ENCODE results near the gene FCN1.

DNA sequence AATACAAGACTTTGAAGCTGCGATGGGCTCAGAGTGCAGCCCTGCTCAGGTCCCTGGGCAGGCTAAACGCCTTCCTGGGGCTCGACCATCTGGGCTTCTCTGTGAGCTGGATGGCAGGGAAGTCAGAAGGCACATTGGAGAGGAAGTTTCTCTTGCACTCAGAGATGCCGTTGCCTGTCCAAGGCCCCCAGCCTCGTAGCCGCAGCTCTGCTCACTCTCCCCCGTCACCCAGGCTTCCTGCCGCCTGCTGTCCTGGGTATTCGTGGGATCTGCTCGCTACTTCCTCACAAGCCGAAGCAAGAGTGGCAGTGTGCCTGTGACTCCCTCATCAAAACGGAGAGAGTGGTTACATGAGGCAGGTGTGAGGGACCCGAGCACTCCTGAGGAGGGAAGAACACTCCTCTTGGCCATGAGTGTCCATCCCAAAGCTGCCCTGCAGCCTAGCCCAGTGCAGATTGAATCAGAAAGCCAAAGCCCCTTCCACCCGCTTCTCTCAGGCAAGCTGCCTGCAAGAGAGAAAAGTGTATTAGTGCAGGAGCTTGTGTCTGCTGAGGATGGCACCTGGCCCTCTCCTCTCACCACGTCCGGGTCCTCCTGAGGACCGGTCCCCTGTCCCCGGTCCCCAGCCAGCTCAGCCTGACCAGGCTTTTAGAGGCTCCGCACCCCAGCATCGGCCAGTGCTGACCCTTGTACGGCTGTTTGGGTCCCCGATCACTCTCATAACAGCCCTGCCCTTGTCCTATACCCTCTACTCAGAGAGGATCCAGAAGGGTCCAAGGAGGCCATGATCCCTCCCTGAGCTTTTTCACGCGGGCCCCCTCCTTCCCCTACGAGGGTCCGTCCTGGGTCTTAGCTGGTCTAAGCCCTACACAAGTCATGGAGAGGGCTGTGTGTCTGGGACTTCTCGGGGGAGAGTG lies 29.8 kb downstream of the FCN1 start:
- TF ChIP-seq, protein P1, sequence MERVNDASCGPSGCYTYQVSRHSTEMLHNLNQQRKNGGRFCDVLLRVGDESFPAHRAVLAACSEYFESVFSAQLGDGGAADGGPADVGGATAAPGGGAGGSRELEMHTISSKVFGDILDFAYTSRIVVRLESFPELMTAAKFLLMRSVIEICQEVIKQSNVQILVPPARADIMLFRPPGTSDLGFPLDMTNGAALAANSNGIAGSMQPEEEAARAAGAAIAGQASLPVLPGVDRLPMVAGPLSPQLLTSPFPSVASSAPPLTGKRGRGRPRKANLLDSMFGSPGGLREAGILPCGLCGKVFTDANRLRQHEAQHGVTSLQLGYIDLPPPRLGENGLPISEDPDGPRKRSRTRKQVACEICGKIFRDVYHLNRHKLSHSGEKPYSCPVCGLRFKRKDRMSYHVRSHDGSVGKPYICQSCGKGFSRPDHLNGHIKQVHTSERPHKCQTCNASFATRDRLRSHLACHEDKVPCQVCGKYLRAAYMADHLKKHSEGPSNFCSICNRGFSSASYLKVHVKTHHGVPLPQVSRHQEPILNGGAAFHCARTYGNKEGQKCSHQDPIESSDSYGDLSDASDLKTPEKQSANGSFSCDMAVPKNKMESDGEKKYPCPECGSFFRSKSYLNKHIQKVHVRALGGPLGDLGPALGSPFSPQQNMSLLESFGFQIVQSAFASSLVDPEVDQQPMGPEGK (CRISPR knock-in tag; IDR thresholded peaks at IDR 0.05; ENCODE audit: borderline replicate concordance): no peak
- TF ChIP-seq ESRRG (CRISPR knock-in tag; IDR thresholded peaks at IDR 0.05) (no peak), SNAI2 (CRISPR knock-in tag; IDR thresholded peaks at IDR 0.05) (no peak), ARNTL (CRISPR knock-in tag; IDR thresholded peaks at IDR 0.05; ENCODE audit: borderline replicate concordance, low read depth) (no peak), ZC3H10 (CRISPR knock-in tag; IDR thresholded peaks at IDR 0.05) (no peak), ZFP3 (CRISPR knock-in tag; IDR thresholded peaks at IDR 0.05) (no peak), BACH2 (CRISPR knock-in tag; IDR thresholded peaks at IDR 0.05; ENCODE audit: borderline replicate concordance) (no peak), PPARA (CRISPR knock-in tag; IDR thresholded peaks at IDR 0.05; ENCODE audit: borderline replicate concordance) (no peak), GLIS3 (CRISPR knock-in tag; IDR thresholded peaks at IDR 0.05) (no peak), ZFP30 (CRISPR knock-in tag; IDR thresholded peaks at IDR 0.05) (no peak)
- TF ChIP-seq, protein P2, sequence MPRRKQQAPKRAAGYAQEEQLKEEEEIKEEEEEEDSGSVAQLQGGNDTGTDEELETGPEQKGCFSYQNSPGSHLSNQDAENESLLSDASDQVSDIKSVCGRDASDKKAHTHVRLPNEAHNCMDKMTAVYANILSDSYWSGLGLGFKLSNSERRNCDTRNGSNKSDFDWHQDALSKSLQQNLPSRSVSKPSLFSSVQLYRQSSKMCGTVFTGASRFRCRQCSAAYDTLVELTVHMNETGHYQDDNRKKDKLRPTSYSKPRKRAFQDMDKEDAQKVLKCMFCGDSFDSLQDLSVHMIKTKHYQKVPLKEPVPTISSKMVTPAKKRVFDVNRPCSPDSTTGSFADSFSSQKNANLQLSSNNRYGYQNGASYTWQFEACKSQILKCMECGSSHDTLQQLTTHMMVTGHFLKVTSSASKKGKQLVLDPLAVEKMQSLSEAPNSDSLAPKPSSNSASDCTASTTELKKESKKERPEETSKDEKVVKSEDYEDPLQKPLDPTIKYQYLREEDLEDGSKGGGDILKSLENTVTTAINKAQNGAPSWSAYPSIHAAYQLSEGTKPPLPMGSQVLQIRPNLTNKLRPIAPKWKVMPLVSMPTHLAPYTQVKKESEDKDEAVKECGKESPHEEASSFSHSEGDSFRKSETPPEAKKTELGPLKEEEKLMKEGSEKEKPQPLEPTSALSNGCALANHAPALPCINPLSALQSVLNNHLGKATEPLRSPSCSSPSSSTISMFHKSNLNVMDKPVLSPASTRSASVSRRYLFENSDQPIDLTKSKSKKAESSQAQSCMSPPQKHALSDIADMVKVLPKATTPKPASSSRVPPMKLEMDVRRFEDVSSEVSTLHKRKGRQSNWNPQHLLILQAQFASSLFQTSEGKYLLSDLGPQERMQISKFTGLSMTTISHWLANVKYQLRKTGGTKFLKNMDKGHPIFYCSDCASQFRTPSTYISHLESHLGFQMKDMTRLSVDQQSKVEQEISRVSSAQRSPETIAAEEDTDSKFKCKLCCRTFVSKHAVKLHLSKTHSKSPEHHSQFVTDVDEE (CRISPR knock-in tag; IDR thresholded peaks at IDR 0.05): no peak

Measured in SK-N-SH treated with all-trans-retinoic acid at 6 μM for 48 hours (cell line).